HG03175 (cell line): ENCODE data around the gene SBF2.
"Not testable (repeated sequence)": the region's sequence is repeated elsewhere in the genome, so short reads cannot be mapped to it uniquely, and the experiment has no call there.

ENCODE experiments used
- ATAC-seq: cut with Tn5 transposase; IDR thresholded peaks from one replicate; pipeline ENCODE4 v1.9.1; 2021; ENCODE audit warnings: mild to moderate bottlenecking, moderate library complexity; ENCODE audit not compliant: unreplicated experiment

The SBF2 gene

DNA sequence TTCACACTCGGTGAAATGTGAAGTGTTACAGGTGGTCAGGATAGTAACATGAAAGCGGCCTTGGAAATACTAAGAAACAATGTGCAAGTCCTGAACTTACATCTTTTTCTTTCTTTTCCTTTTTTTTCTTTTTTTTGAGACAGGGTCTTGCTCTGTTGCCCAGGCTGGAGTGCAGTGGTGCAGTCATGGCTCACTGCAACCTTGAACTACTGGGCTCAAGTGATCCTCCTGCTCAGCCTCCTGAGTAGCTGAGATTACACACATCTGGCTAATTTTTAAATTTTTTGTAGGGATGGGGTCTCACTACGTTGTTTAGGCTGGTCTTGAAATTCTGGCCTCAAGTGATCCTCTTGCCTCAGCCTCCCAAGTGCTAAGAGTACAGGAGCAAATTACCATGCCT lies 377.5 kb downstream of the SBF2 start:
- ATAC-seq, result no peak

- ATAC-seq, result no peak
Measured at GRCh38 chr11:9914064-9914463, 380.0 kb downstream of the SBF2 start.

- no peak for ATAC-seq
Measured at GRCh38 chr11:9905960-9906791, 387.8 kb downstream of the SBF2 start.

DNA sequence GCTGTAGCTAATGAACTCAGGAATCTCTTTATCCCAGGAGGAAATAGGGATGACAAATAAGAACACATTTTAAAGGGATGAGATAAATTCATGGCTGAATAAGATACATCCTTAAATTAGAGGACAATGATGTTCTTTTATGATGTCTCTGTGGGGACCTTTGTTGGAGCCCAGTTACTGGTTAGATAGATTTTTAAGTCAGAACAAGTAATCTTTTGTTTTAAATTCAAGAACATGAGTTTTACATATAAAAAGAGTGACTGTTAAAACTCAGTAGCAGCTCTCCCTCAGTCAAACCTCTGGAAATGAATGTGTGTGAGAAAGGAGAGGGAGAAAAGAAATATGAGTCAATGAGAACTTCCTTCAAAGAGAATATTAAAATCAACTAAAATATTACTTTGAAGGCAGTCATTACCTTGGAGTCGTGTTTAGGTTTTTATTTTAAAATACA lies 388.5 kb downstream of the SBF2 start:
- ATAC-seq, result no peak

- no peak for ATAC-seq
Measured at GRCh38 chr11:9903579-9903978, 390.4 kb downstream of the SBF2 start.

GRCh38 chr11:9901943-9902342 lies 392.1 kb downstream of the SBF2 start:
- no peak for ATAC-seq

DNA sequence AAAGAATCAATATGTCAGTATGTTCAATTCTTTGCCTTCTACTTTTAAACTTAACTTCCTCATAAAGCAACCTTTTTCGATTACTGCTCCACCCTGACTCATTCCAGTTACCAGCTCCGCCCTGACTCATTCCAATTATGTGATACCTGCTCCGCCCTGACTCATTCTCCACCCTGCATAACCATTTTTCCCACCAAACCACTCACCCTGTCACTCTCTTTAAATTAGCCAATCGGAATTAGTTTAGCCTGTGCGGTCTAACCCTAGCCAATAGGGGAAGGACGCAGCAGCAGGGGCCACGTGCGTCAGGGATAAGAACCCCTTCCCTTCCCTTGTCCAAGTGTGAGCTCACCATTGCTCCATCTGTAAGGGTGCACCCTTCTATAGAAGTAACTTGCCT lies 393.8 kb downstream of the SBF2 start:
- not testable (repeated sequence) for ATAC-seq

DNA sequence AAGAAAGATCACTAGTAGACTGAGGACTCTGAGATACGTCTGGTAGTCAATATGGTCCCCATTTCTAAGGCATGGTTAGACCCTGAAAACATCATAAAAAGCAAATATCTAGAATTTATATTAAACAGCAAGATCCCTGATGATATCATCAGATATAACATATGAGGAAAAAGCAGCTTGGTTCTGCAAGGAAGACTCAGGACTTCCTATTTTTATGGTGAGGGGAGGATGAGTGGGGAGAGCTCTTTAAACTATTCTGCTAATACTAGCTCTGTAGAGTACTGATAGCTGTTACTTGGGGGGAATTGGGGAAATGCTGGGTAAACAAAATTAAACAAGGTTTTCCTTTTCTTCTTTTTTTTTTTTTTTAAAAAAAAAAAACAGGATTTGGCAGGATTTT lies 394.3 kb downstream of the SBF2 start:
- ATAC-seq, result no peak

- no peak for ATAC-seq
Measured at GRCh38 chr11:9896902-9897301, 397.1 kb downstream of the SBF2 start.

- ATAC-seq, result no peak
Measured at GRCh38 chr11:9895006-9895405, 399.0 kb downstream of the SBF2 start.

DNA sequence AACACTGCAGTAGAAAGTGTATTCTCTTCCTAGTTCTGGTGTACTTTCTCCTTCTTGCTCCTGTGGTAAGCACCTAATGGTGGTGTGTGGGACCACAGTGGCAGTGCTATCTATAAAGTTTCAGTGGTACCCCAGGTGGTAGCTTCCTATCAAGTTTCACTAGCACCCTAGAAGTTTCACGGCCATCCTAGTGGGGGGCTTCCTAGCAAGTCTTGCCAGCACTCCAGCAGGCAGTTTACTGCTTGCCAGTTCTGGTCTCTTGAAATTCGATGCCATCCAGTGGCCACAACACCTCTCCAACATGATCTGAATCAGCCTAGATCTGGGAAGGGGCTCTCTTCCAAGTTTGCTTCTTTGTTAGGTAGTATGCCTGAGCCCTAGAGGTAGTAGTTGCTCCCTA lies 400.5 kb downstream of the SBF2 start:
- no peak for ATAC-seq

DNA sequence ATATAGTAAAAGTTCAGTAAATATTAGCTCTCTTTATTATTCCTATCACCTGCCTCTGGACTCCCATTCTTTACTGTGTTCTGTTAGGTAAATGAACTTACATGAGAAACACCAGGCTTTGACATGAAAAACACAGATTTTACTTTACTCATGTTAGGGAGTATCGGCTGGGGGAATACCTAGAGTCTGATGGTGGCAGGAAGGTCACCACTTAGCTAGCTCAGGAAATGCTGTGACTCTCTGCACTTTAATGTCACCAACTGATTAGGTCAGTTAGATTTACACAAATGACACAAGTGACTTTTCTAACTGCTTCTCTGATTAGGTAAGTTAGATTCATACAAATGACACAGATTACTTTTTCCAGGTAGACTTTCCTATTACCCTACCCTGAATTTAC lies 405.1 kb downstream of the SBF2 start:
- no peak for ATAC-seq

- ATAC-seq, result no peak
Measured at GRCh38 chr11:9887472-9887871, 406.5 kb downstream of the SBF2 start.

- no peak for ATAC-seq
Measured at GRCh38 chr11:9886595-9886994, 407.4 kb downstream of the SBF2 start.

- ATAC-seq, result no peak
Measured at GRCh38 chr11:9884601-9885000, 409.4 kb downstream of the SBF2 start.

DNA sequence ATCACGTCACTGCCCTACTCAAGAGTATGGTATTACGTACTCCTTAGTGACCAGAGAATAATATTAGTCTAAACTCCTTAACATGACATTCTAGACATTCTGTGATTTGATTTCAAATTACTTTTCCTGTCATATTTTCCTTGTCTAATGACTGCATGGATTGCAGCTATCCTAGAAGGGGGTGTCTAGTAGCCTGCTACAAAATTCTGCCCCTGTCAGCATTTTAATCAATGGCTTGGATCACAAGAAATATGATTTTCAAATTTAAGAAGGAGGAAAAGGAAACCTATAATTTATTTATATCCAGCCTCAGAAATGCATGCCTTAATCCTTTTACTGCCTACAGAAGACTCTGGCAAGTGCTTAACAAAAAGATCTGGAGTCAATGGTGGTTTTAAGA lies 413.4 kb downstream of the SBF2 start:
- ATAC-seq, result no peak

- ATAC-seq, result no peak
Measured at GRCh38 chr11:9878936-9879335, 415.1 kb downstream of the SBF2 start.

DNA sequence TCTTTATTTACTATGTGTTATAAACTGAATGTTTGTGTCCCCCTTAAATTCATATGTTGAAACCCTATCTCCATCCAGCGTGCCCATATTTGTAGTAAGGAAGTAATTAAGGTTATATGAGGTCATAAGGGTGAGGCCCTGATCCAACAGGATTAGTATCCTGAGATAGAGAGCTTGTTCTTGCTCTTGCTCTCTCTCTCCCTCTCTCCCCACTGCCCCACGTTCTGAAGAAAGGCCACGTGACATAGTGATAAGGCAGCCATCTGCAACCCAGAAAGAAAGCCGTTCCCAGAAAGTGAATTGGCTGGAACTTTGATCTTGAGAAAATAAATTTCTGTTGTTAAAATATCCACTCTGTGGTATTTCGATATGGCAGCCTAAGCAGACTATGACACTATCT lies 417.7 kb downstream of the SBF2 start:
- no peak for ATAC-seq

- ATAC-seq, result no peak
Measured at GRCh38 chr11:9875862-9876261, 418.2 kb downstream of the SBF2 start.

- no peak for ATAC-seq
Measured at GRCh38 chr11:9875399-9875798, 418.6 kb downstream of the SBF2 start.

DNA sequence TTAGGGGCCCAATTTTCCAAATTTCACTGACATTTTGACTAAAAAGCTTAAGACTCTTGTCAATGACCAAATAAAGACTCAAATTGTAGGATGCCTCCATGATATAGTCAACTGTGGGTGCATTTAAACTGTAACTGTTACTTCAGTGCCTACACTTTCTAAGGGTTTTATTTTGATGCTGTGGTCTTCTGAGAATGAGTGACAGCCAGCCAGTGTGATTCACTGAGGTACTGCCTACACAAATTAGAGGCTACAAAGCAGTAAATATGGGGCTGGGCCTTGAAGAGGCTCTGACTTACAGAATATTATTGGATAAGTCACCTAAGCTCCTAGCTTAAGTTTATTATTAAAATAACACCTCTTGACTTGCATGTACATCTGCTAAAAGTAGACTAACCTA lies 419.6 kb downstream of the SBF2 start:
- no peak for ATAC-seq

DNA sequence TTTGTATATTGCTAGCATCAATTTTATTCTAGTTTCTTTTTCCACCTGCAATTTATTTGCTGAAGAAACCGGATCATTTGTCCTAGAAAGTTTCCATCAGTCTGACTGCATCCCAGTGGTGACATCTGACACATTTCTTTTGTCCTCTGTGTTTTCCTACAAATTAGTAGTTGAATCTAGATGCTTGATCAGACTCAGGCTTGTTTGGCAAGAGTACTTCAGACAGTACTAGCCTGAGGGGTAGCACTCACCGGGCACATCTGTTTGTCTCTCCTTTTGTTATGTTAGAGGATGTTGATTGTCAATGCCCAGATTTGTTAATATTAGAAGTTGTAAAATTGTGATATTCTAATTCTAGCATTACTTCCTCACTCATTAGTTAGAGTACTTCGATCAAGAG lies 425.4 kb downstream of the SBF2 start:
- ATAC-seq, result no peak

DNA sequence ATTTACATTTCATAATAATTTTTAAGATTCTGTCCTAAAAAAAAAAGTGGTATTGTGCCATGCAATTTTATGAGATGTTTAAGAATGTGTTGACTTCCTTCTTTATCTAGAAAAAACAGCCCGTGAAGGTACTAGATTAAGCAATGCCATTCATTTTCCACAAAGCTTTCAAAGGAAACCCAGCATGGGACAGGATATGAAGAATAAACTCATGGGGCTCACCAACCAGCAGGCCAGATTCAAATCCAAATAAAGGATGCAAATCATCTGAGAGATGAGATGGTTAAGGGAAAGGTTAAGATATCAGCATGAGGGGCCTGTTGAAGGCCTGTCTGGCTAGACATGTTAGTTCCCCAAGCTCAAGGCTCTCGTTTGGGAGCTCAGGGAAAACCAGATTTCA lies 431.0 kb downstream of the SBF2 start:
- no peak for ATAC-seq
